GM18867 (cell line): ENCODE data around the gene DHRSX.
"Not testable (repeated sequence)": the region's sequence is repeated elsewhere in the genome, so short reads cannot be mapped to it uniquely, and the experiment has no call there.

Source experiments
- ATAC-seq: cut with Tn5 transposase; IDR thresholded peaks from one replicate; pipeline ENCODE4 v1.9.1; 2021; ENCODE audit warnings: mild to moderate bottlenecking, moderate library complexity; ENCODE audit not compliant: unreplicated experiment

Gene DHRSX

GRCh38 chrX:2500803-2501558 is at the start of gene DHRSX, which contains the start of gene ZBED1:
Gene DHRSX, minus strand, starts transcription at chrX:2500976. Its CDS starts 51 bp downstream, at chrX:2500925.
Gene ZBED1, minus strand, starts transcription at chrX:2500976. Its CDS starts 10,257 bp downstream, at chrX:2490719.
- peak; percentile 72 for ATAC-seq

- ATAC-seq = no peak
Measured at GRCh38 chrX:2549876-2550275, 49.1 kb upstream of the DHRSX start.

GRCh38 chrX:2548711-2549423 is 48.1 kb upstream of the DHRSX start:
- no peak for ATAC-seq

GRCh38 chrX:2547736-2548135 is 47.0 kb upstream of the DHRSX start:
- ATAC-seq = no peak

GRCh38 chrX:2546496-2546895 is 45.7 kb upstream of the DHRSX start:
- ATAC-seq = no peak

GRCh38 chrX:2545144-2545543 is 44.4 kb upstream of the DHRSX start:
- ATAC-seq = no peak

- ATAC-seq = no peak
Measured at GRCh38 chrX:2542826-2543521, 42.2 kb upstream of the DHRSX start.

GRCh38 chrX:2541603-2542002 is 40.8 kb upstream of the DHRSX start:
- no peak for ATAC-seq

- ATAC-seq = no peak
Measured at GRCh38 chrX:2540426-2540947, 39.7 kb upstream of the DHRSX start.

- no peak for ATAC-seq
Measured at GRCh38 chrX:2539586-2539985, 38.8 kb upstream of the DHRSX start.

GRCh38 chrX:2538031-2538757 is 37.4 kb upstream of the DHRSX start:
- no peak for ATAC-seq

GRCh38 chrX:2536974-2537373 is 36.2 kb upstream of the DHRSX start:
- ATAC-seq = no peak

GRCh38 chrX:2536141-2536540 is 35.4 kb upstream of the DHRSX start:
- no peak for ATAC-seq

- ATAC-seq = not testable (repeated sequence)
Measured at GRCh38 chrX:2534261-2535021, 33.7 kb upstream of the DHRSX start.

- ATAC-seq = no peak
Measured at GRCh38 chrX:2533424-2533823, 32.6 kb upstream of the DHRSX start.

- ATAC-seq = no peak
Measured at GRCh38 chrX:2526390-2526789, 25.6 kb upstream of the DHRSX start.

- ATAC-seq = no peak
Measured at GRCh38 chrX:2523911-2524310, 23.1 kb upstream of the DHRSX start.

- peak; percentile 35 for ATAC-seq
Measured at GRCh38 chrX:2521927-2522386, 21.2 kb upstream of the DHRSX start.

GRCh38 chrX:2521092-2521926 is 20.5 kb upstream of the DHRSX start:
- peak; percentile 64 for ATAC-seq
